BLaER1 treated with 17β-estradiol and CSF1 and Interleukin-3, amounts not matched to agents 10 nM and 100 nM (cell line): ENCODE data around the gene TRAPPC2.
A peak's percentile ranks its signal among the peaks of the same experiment; 100 is the strongest.

Experiments used
- H3K27ac ChIP-seq, 11 experiments: shearing (Covaris generic); formaldehyde crosslinking; 2 replicates each; pipeline ENCODE4 v1.8.1; 2022
- H3K27me3 ChIP-seq, 11 experiments: shearing (Covaris generic); formaldehyde crosslinking; 2 replicates each; pipeline ENCODE4 v1.8.1; 2022
- H3K36me3 ChIP-seq, 11 experiments: shearing (Covaris generic); formaldehyde crosslinking; 2 replicates each; pipeline ENCODE4 v1.8.1; 2022
- H3K4me1 ChIP-seq, 10 experiments: shearing (Covaris generic); formaldehyde crosslinking; 2 replicates each; pipeline ENCODE4 v1.8.1; 2022
- H3K4me2 ChIP-seq, 11 experiments: shearing (Covaris generic); formaldehyde crosslinking; 2 replicates each; pipeline ENCODE4 v1.8.1; 2022
- H3K4me3 ChIP-seq, 10 experiments: shearing (Covaris generic); formaldehyde crosslinking; 2 replicates each; pipeline ENCODE4 v1.8.1; 2022
- H3K9ac ChIP-seq, 11 experiments: shearing (Covaris generic); formaldehyde crosslinking; 2 replicates each; pipeline ENCODE4 v1.8.1; 2022
- H3K9me3 ChIP-seq, 11 experiments: shearing (Covaris generic); formaldehyde crosslinking; replicated peaks in 1 of 11; 2 replicates each; pipeline ENCODE4 v1.8.1; 2022
- H4K20me1 ChIP-seq, 11 experiments: shearing (Covaris generic); formaldehyde crosslinking; 2 replicates each; pipeline ENCODE4 v1.8.1; 2022
- Cebpa-rat ChIP-seq, 11 experiments: shearing (Covaris generic); IDR thresholded peaks; 2 replicates each; pipeline ENCODE4 v1.8.1; 2022

TRAPPC2 gene

DNA sequence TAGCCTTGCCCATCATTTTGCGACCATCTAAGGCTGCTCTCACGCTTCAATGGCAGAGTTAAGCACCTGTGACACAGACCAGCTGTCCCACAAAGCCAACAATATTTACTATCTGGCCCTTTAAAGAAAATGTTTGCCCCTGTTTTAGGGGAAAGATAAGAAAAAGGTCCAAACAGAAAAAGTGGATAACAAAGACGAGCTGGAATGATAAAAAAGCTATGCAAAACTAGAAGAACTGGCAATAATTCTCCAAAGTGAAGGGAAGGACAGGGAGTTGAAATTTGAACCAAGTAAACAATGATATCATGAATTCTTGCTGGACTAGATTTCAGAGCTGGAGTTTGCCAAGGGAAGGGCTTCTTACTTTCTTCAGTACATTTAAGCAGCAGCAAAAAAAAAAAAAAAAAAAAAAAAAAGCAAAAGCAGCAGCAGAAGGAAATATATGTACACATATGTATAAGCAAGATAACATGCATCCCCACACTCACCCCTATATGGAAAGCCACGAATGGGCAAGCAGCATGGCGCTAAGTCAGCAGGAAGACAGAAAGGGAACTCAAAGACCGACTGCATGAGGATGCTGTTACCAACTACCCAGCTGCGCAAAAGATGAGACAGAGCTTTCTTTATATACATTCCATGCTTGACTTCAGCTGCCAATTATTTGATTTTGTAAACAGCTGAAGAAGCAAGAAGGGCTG lies 12.5 kb downstream of the TRAPPC2 start:
- peaks cover 10 to 42% (median 28%) of the 10 kb centered on the region in 11 experiments; a peak in 20 of 22 replicates for H3K9me3 ChIP-seq
- H3K27ac ChIP-seq = no peak overlapping the region
- peaks cover 3 to 63% (median 41%) of the 10 kb centered on the region in 11 experiments; a peak in 19 of 22 replicates for H4K20me1 ChIP-seq
- peak overlapping the region in 10 of 11 experiments; percentile 3 to 52 (median 15); a peak in 12 of 22 replicates for H3K4me2 ChIP-seq
- H3K9ac ChIP-seq = no peak overlapping the region
- peaks cover 0 to 17% (median 3%) of the 10 kb centered on the region in 11 experiments; a peak in 8 of 22 replicates for H3K27me3 ChIP-seq
- TF ChIP-seq Cebpa-rat (IDR thresholded peaks at IDR 0.05) = no peak
- no peak overlapping the region for H3K4me3 ChIP-seq
- H3K36me3 ChIP-seq = peaks cover 41 to 78% (median 63%) of the 10 kb centered on the region in 11 experiments
- peaks cover 4 to 22% (median 9%) of the 10 kb centered on the region in 10 experiments; a peak in 12 of 20 replicates for H3K4me1 ChIP-seq

DNA sequence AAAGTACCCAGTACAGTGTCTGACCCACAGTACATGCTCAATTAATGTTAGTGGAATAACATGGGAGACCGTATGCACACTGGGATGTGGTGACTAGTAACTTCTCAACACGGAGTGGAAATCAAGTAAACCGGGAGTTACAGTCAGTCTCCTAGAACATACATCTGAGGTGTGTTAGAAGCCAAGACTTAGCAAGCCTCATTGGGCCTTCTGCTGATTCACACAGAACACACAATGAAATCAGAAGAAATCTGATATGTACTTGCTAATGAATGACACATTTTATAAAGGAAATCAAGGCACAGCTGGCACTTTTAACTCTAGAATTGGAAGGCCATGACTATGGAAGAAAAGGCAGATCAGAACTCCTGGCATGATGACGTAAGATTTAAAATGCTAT lies 13.0 kb downstream of the TRAPPC2 start:
- H3K4me1 ChIP-seq = peaks cover 4 to 22% (median 9%) of the 10 kb centered on the region in 10 experiments; a peak in 12 of 20 replicates
- no peak overlapping the region for H3K4me2 ChIP-seq
- H3K27me3 ChIP-seq = peaks cover 0 to 17% (median 3%) of the 10 kb centered on the region in 11 experiments; a peak in 8 of 22 replicates
- H3K27ac ChIP-seq = no peak overlapping the region
- no peak for TF ChIP-seq Cebpa-rat (IDR thresholded peaks at IDR 0.05)
- peaks cover 43 to 84% (median 66%) of the 10 kb centered on the region in 11 experiments for H3K36me3 ChIP-seq
- no peak overlapping the region for H3K9ac ChIP-seq
- H3K9me3 ChIP-seq = peaks cover 10 to 36% (median 24%) of the 10 kb centered on the region in 11 experiments; a peak in 18 of 22 replicates
- no peak overlapping the region for H3K4me3 ChIP-seq
- H4K20me1 ChIP-seq = peaks cover 3 to 64% (median 43%) of the 10 kb centered on the region in 11 experiments; a peak in 19 of 22 replicates

DNA sequence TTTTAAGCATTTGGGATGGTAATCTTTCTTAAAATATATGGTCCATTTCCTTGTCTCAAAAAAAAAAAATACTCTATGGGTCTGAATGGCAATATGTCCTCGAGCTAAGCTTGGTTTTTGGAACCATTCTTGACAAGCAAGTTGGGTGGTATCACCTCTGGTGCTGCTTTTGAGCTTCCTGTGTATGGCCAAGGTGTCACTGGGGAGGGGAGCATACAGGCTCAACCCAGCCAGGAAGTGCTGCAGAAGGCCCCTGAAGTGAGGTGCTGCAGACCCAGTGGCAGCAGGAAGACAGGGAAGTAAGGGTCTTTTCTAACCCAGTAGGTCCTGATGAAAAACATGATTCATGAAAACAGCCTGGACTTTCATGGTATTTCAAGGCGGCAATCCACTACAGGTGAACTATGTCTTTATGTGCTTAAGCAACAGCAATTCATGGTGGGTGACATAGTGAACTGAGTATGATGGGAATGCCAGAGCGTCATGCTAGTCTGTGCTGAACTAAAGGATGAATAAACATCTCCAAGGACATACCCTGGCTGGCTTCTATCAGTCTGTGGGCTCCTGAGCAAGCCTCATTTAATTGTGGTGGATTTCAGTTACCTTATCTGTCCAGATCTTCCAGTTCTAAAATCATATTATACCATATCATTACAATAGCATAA lies 15.1 kb downstream of the TRAPPC2 start:
- TF ChIP-seq Cebpa-rat (IDR thresholded peaks at IDR 0.05) = no peak
- Histone ChIP-seq H4K20me1 (peaks cover 3 to 56% (median 33%) of the 10 kb centered on the region in 11 experiments; a peak in 19 of 22 replicates), H3K27me3 (peaks cover 0 to 17% (median 3%) of the 10 kb centered on the region in 11 experiments; a peak in 8 of 22 replicates), H3K4me1 (peaks cover 4 to 15% (median 9%) of the 10 kb centered on the region in 10 experiments; a peak in 12 of 20 replicates), H3K36me3 (peaks cover 62 to 88% (median 76%) of the 10 kb centered on the region in 11 experiments), H3K27ac (no peak overlapping the region), H3K9ac (no peak overlapping the region), H3K4me3 (no peak overlapping the region), H3K4me2 (no peak overlapping the region), H3K9me3 (peaks cover 0 to 26% (median 10%) of the 10 kb centered on the region in 11 experiments; a peak in 14 of 22 replicates)

DNA sequence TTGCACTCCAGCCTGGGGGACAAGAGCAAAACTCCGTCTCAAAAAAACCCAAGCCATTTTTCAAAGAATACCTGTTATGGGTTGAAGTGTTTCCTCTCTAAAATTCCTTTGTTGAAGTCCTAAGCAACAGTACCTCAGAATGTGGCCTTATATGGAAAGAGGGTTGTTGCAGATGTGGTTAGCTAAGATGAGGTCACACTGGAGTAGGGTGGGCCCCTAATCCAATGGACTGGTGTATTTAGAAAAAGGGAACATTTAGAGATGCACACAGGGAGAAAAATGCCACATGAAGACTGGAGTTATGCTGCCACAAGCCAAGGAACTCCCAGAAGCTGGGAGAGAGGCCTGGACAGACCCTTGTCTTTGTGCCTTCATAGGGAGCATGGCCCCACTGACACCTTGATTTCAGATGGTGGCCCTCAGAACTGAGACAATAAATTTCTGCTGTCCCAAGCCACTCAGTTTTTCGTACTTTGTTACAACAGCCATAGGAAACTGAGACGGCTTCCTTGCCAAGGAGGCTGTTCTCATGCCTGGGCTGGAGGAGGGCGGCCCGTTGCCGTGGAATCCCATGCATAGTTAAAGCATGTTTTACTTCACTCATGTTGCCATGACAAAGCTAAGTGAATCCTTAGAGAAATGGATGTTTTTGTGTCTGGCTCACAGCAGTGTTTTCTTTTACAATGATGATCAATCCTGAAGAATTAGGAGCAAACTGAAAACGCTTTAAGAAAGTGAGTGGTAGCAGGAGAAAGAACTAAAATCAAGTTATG lies 16.5 kb downstream of the TRAPPC2 start:
- H3K4me1 ChIP-seq = peaks cover 4 to 10% (median 7%) of the 10 kb centered on the region in 10 experiments; a peak in 12 of 20 replicates
- no peak overlapping the region for H3K4me2 ChIP-seq
- no peak overlapping the region for H3K9ac ChIP-seq
- peaks cover 0 to 12% (median 0%) of the 10 kb centered on the region in 11 experiments; a peak in 4 of 22 replicates for H3K9me3 ChIP-seq
- H3K36me3 ChIP-seq = peaks cover 64 to 89% (median 74%) of the 10 kb centered on the region in 11 experiments
- peaks cover 0 to 12% (median 3%) of the 10 kb centered on the region in 11 experiments; a peak in 5 of 22 replicates for H3K27me3 ChIP-seq
- H3K4me3 ChIP-seq = no peak overlapping the region
- no peak overlapping the region for H3K27ac ChIP-seq
- TF ChIP-seq Cebpa-rat (IDR thresholded peaks at IDR 0.05) = no peak
- H4K20me1 ChIP-seq = peaks cover 7 to 45% (median 28%) of the 10 kb centered on the region in 11 experiments; a peak in 20 of 22 replicates

DNA sequence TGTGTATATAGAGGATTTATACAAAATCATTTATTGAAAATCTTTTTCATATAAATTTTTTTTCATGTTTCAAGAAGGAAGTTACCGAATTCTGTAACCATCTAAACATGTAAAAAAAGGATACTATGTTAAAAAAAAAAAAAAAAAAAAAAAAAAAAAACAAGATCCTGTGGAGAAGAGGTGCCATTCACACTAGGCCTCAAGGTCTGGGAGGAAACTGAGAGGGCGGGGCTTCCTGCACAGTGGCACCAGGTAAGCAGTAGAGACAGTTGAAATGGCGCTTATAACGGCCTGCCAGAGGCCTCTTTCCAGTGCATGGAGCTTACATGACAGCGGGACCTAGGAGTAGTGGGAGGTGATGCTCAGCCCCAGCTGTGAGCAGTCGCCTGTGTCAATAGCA lies 17.5 kb downstream of the TRAPPC2 start:
- Histone ChIP-seq H3K36me3 (peaks cover 74 to 99% (median 84%) of the 10 kb centered on the region in 11 experiments), H3K27ac (no peak overlapping the region), H3K4me2 (no peak overlapping the region), H3K4me1 (peaks cover 0 to 2% (median 0%) of the 10 kb centered on the region in 10 experiments; a peak in 2 of 20 replicates), H3K9me3 (peaks cover 0 to 11% (median 0%) of the 10 kb centered on the region in 11 experiments; a peak in 4 of 22 replicates), H3K27me3 (peaks cover 0 to 12% (median under 1%) of the 10 kb centered on the region in 11 experiments; a peak in 8 of 22 replicates), H3K9ac (no peak overlapping the region), H3K4me3 (no peak overlapping the region), H4K20me1 (peaks cover 7 to 42% (median 22%) of the 10 kb centered on the region in 11 experiments; a peak in 17 of 22 replicates)
- no peak for TF ChIP-seq Cebpa-rat (IDR thresholded peaks at IDR 0.05)

DNA sequence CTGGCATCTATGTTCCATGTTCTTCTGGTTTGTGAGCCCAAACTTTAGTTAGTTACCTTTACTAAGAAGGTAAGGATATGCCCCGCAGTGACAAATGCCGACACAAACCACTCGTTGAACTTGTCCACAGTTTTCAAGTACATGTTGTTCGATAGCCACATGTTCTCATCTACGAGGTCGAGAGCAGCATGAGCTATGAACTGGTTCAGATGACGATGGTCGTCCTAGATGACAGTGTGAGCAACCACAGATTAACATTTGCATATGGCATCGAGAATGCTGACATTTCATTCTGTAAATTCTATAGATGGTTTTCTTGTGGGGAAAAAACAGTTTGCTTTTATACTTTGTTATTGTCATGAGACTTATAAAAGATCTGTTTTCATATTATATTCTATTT lies 18.0 kb downstream of the TRAPPC2 start:
- no peak overlapping the region for H3K4me2 ChIP-seq
- H3K4me1 ChIP-seq = no peaks in the 10 kb centered on the region
- TF ChIP-seq Cebpa-rat (IDR thresholded peaks at IDR 0.05) = no peak
- H3K9me3 ChIP-seq = peaks cover 0 to 11% (median 0%) of the 10 kb centered on the region in 11 experiments; a peak in 4 of 22 replicates
- peaks cover 7 to 45% (median 22%) of the 10 kb centered on the region in 11 experiments; a peak in 16 of 22 replicates for H4K20me1 ChIP-seq
- H3K27ac ChIP-seq = no peak overlapping the region
- no peak overlapping the region for H3K9ac ChIP-seq
- peaks cover 0 to 13% (median 3%) of the 10 kb centered on the region in 11 experiments; a peak in 10 of 22 replicates for H3K27me3 ChIP-seq
- peaks cover 79 to 100% (median 88%) of the 10 kb centered on the region in 11 experiments for H3K36me3 ChIP-seq
- H3K4me3 ChIP-seq = no peak overlapping the region

DNA sequence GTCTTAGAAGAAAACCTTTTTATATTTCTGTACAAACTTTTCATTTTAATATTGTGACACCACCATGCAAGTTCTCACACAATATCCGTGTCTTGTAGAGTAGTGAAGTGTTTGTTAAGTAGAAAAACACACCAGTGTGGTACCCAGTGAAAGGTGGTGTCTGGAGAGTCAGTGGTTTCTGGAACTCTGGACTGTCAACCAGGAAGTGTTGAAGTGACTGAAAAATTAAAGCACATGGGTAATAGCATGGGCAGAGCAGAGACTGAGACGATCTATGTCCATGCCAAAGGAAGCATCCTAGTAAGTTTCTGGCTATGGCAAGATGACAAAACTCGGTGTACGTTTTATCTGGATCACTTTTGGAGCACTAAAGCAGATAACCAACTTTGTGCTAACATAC lies 23.3 kb downstream of the TRAPPC2 start:
- Histone ChIP-seq H4K20me1 (peaks cover 7 to 71% (median 35%) of the 10 kb centered on the region in 11 experiments; a peak in 17 of 22 replicates), H3K27me3 (peaks cover 9 to 42% (median 28%) of the 10 kb centered on the region in 11 experiments; a peak in 19 of 22 replicates), H3K9me3 (peaks cover 0 to 7% (median 0%) of the 10 kb centered on the region in 11 experiments; a peak in 2 of 22 replicates), H3K4me3 (no peak overlapping the region), H3K4me1 (no peaks in the 10 kb centered on the region), H3K36me3 (peaks cover 61 to 100% (median 70%) of the 10 kb centered on the region in 11 experiments; a peak in 21 of 22 replicates), H3K4me2 (no peak overlapping the region), H3K9ac (no peak overlapping the region), H3K27ac (no peak overlapping the region)
- TF ChIP-seq Cebpa-rat (IDR thresholded peaks at IDR 0.05) = no peak

DNA sequence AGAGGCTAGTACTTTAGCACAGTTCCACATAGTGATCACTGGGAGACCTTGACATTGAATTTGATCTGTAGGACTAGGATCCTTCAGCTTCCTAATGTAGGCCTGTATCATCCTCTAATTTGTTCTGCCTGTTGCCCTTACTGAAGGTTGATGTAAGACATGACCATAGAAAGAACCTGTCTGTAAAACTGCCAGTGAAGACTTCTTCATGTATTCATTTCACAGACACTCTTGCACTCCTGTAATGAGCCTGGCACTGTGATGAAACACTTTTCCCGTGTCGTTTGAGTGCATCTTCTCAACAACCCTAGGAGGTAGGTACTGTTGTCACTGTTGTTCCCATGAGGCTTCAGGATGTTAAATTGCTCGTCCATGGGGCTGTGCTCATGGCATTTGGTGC lies 30.8 kb downstream of the TRAPPC2 start:
- H3K4me2 ChIP-seq = 0 out of 22 replicates have a peak overlapping the region, but pooled peaks of 2 of the 11 experiments have one; percentile 1 to 10
- H3K9me3 ChIP-seq = no peaks in the 10 kb centered on the region
- peaks cover 8 to 53% (median 17%) of the 10 kb centered on the region in 10 experiments; a peak in 13 of 20 replicates for H3K4me1 ChIP-seq
- peaks cover 22 to 92% (median 74%) of the 10 kb centered on the region in 11 experiments; a peak in 21 of 22 replicates for H3K27me3 ChIP-seq
- H3K36me3 ChIP-seq = peaks cover 4 to 31% (median 14%) of the 10 kb centered on the region in 11 experiments; a peak in 13 of 22 replicates
- H3K9ac ChIP-seq = no peak overlapping the region
- peaks cover 30 to 100% (median 74%) of the 10 kb centered on the region in 11 experiments for H4K20me1 ChIP-seq
- TF ChIP-seq Cebpa-rat (IDR thresholded peaks at IDR 0.05) = no peak
- H3K27ac ChIP-seq = no peak overlapping the region
- no peak overlapping the region for H3K4me3 ChIP-seq
